Mesendoderm (in vitro differentiated cells): ENCODE measurements around the gene STAP1.

Source experiments
- DNase-seq: peaks from one replicate; pipeline ENCODE4 v3.0.0; 2013
- H2AK5ac ChIP-seq: 2 replicates; pipeline ENCODE4 v1.6.1; 2013; ENCODE audit warnings: low read length, inconsistent platforms
- H2BK120ac ChIP-seq: 2 replicates; pipeline ENCODE4 v1.6.1; 2013; ENCODE audit warnings: low read depth, mild to moderate bottlenecking, low read length, moderate library complexity, mixed read lengths
- H2BK15ac ChIP-seq: replicated peaks from 2 replicates; pipeline ENCODE4 v1.6.1; 2013; ENCODE audit warnings: low read depth, mild to moderate bottlenecking, moderate library complexity
- H2BK5ac ChIP-seq: 2 replicates; pipeline ENCODE4 v1.6.1; 2013; ENCODE audit warnings: low read length, inconsistent platforms
- H3K18ac ChIP-seq: 2 replicates; pipeline ENCODE4 v1.6.1; 2013; ENCODE audit warnings: mild to moderate bottlenecking, low read length, mixed read lengths
- H3K23ac ChIP-seq: one replicate; pipeline ENCODE4 v1.6.1; 2013; ENCODE audit warnings: low read length
- H3K27ac ChIP-seq: 2 replicates; pipeline ENCODE4 v1.5.1; 2013; ENCODE audit warnings: low read depth, mild to moderate bottlenecking, inconsistent platforms, low read length, moderate library complexity
- H3K27me3 ChIP-seq: 2 replicates; pipeline ENCODE4 v1.6.1; 2013; ENCODE audit warnings: low read length, control low read depth, mild to moderate bottlenecking, inconsistent platforms; ENCODE audit not compliant: insufficient read depth, poor library complexity
- H3K36me3 ChIP-seq: 2 replicates; pipeline ENCODE4 v1.6.1; 2013; ENCODE audit warnings: low read length, inconsistent platforms; ENCODE audit not compliant: control insufficient read depth, insufficient read depth
- H3K4ac ChIP-seq: one replicate; pipeline ENCODE4 v1.6.1; 2013; ENCODE audit warnings: low read depth, mild to moderate bottlenecking, low read length, moderate library complexity
- H3K4me1 ChIP-seq: 2 replicates; pipeline ENCODE4 v1.6.1; 2013; ENCODE audit warnings: low read depth, low read length, inconsistent platforms; ENCODE audit not compliant: control insufficient read depth
- H3K4me2 ChIP-seq: 2 replicates; pipeline ENCODE4 v1.6.1; 2013; ENCODE audit warnings: low read length
- H3K4me3 ChIP-seq: 2 replicates; pipeline ENCODE4 v1.5.1; 2013; ENCODE audit warnings: mild to moderate bottlenecking, low read length
- H3K56ac ChIP-seq: one replicate; pipeline ENCODE4 v1.6.1; 2013; ENCODE audit warnings: low read length
- H3K79me1 ChIP-seq: 2 replicates; pipeline ENCODE4 v1.6.1; 2013; ENCODE audit warnings: low read length, inconsistent platforms
- H3K79me2 ChIP-seq: 2 replicates; pipeline ENCODE4 v1.6.1; 2013; ENCODE audit warnings: mild to moderate bottlenecking, low read length; ENCODE audit not compliant: control insufficient read depth, insufficient read depth
- H3K9ac ChIP-seq: 2 replicates; pipeline ENCODE4 v1.6.1; 2013; ENCODE audit warnings: low read length, inconsistent platforms
- H4K5ac ChIP-seq: one replicate; pipeline ENCODE4 v1.6.1; 2013; ENCODE audit warnings: low read length
- H4K8ac ChIP-seq: one replicate; pipeline ENCODE4 v1.6.1; 2013; ENCODE audit warnings: low read depth, mild to moderate bottlenecking, control low read depth, low read length, moderate library complexity
- WGBS: extraction: QIAGEN DNeasy Blood & Tissue Kit; methylation state at CpG from one replicate; pipeline ENCODE4 v1.1.7; 2013; ENCODE audit warnings: low lambda C conversion rate, missing lambda C conversion rate; ENCODE audit not compliant: insufficient coverage; ENCODE audit errors: extremely low coverage; 5-methylcytosine and 5-hydroxymethylcytosine counted together

The STAP1 gene

GRCh38 chr4:67555447-67555846, 3.1 kb upstream of the STAP1 start:
- H4K8ac ChIP-seq: no peak overlapping the region
- H3K36me3 ChIP-seq: no peaks in the 10 kb centered on the region
- H4K5ac ChIP-seq: no peak overlapping the region
- H3K4me1 ChIP-seq: no peaks in the 10 kb centered on the region
- H2BK15ac ChIP-seq: no peak overlapping the region
- no peak overlapping the region for H2AK5ac ChIP-seq
- H3K56ac ChIP-seq: no peak overlapping the region
- no peak overlapping the region for H3K4ac ChIP-seq
- no peak overlapping the region for H3K23ac ChIP-seq
- no peak overlapping the region for H2BK120ac ChIP-seq
- no peak overlapping the region for H3K4me2 ChIP-seq
- no peak overlapping the region for H3K18ac ChIP-seq
- H3K79me1 ChIP-seq: no peaks in the 10 kb centered on the region
- H3K4me3 ChIP-seq: no peak overlapping the region
- no peaks in the 10 kb centered on the region for H3K79me2 ChIP-seq
- WGBS: no CpG with 5 or more reads among the region's 3 CpGs
- no peak for DNase-seq
- H3K9ac ChIP-seq: no peak overlapping the region
- no peak overlapping the region for H2BK5ac ChIP-seq
- H3K27ac ChIP-seq: no peak overlapping the region
- H3K27me3 ChIP-seq: no peaks in the 10 kb centered on the region

DNA sequence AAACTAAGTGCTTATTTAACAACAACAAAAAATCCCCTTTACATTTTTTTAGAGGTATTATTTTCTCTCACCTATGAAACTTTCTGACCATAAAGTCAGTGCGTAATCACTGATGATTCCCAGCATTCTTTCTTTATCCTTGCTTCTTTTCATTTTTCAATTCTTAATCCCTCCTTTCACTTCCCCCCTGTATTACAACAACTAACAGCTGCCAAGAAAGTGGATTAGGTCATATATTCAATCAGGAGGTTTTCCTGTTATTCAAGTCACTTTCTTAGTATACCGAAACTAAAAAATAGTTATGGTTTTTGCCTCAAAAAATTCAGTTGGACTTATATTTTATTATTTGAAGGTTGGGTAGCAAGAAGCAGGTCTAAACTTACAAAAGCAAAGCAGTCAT, 2.1 kb upstream of the STAP1 start:
- H3K23ac ChIP-seq: no peak overlapping the region
- H3K79me2 ChIP-seq: no peaks in the 10 kb centered on the region
- no peak overlapping the region for H3K9ac ChIP-seq
- H2BK5ac ChIP-seq: no peak overlapping the region
- no peak overlapping the region for H4K5ac ChIP-seq
- no peak overlapping the region for H4K8ac ChIP-seq
- H3K4ac ChIP-seq: no peak overlapping the region
- no peak overlapping the region for H2AK5ac ChIP-seq
- H3K79me1 ChIP-seq: no peaks in the 10 kb centered on the region
- no peaks in the 10 kb centered on the region for H3K4me1 ChIP-seq
- H3K4me3 ChIP-seq: no peak overlapping the region
- no peaks in the 10 kb centered on the region for H3K27me3 ChIP-seq
- H3K18ac ChIP-seq: no peak overlapping the region
- no peak overlapping the region for H3K56ac ChIP-seq
- no CpG with 5 or more reads among the region's 2 CpGs for WGBS
- no peak overlapping the region for H2BK120ac ChIP-seq
- no peak overlapping the region for H3K27ac ChIP-seq
- no peak overlapping the region for H3K4me2 ChIP-seq
- H2BK15ac ChIP-seq: no peak overlapping the region
- no peak for DNase-seq
- no peaks in the 10 kb centered on the region for H3K36me3 ChIP-seq

- Histone ChIP-seq H4K8ac (no peak overlapping the region), H3K79me2 (no peaks in the 10 kb centered on the region)
- no peak for DNase-seq
These were observed 6.8 kb downstream of the STAP1 start for GRCh38 chr4:67565284-67565683.

GRCh38 chr4:67566335-67566734, 7.8 kb downstream of the STAP1 start:
- no peaks in the 10 kb centered on the region for H3K79me2 ChIP-seq
- no peak overlapping the region for H2BK5ac ChIP-seq
- H3K4me2 ChIP-seq: no peak overlapping the region
- H3K4me3 ChIP-seq: no peak overlapping the region
- no peak overlapping the region for H2BK15ac ChIP-seq
- H2AK5ac ChIP-seq: no peak overlapping the region
- no peak overlapping the region for H3K9ac ChIP-seq
- H2BK120ac ChIP-seq: no peak overlapping the region
- no peak overlapping the region for H3K27ac ChIP-seq
- H3K36me3 ChIP-seq: no peaks in the 10 kb centered on the region
- DNase-seq: no peak
- no peak overlapping the region for H3K18ac ChIP-seq
- no peak overlapping the region for H3K23ac ChIP-seq
- H3K4ac ChIP-seq: no peak overlapping the region
- H3K56ac ChIP-seq: no peak overlapping the region
- no CpG with 5 or more reads among the region's 3 CpGs for WGBS
- no peaks in the 10 kb centered on the region for H3K27me3 ChIP-seq
- no peaks in the 10 kb centered on the region for H3K4me1 ChIP-seq
- no peak overlapping the region for H4K5ac ChIP-seq
- no peak overlapping the region for H4K8ac ChIP-seq
- no peaks in the 10 kb centered on the region for H3K79me1 ChIP-seq

More at GRCh38 chr4:67565284-67565683, 6.8 kb downstream of the STAP1 start:
- Histone ChIP-seq H3K27me3 (no peaks in the 10 kb centered on the region), H3K36me3 (no peaks in the 10 kb centered on the region), H3K9ac (no peak overlapping the region), H3K23ac (no peak overlapping the region), H2AK5ac (no peak overlapping the region), H3K4me2 (no peak overlapping the region), H2BK15ac (no peak overlapping the region), H3K4ac (no peak overlapping the region), H3K27ac (no peak overlapping the region), H4K5ac (no peak overlapping the region), H2BK120ac (no peak overlapping the region), H3K4me1 (no peaks in the 10 kb centered on the region), H2BK5ac (no peak overlapping the region), H3K56ac (no peak overlapping the region), H3K79me1 (no peaks in the 10 kb centered on the region), H3K4me3 (no peak overlapping the region), H3K18ac (no peak overlapping the region)

DNA sequence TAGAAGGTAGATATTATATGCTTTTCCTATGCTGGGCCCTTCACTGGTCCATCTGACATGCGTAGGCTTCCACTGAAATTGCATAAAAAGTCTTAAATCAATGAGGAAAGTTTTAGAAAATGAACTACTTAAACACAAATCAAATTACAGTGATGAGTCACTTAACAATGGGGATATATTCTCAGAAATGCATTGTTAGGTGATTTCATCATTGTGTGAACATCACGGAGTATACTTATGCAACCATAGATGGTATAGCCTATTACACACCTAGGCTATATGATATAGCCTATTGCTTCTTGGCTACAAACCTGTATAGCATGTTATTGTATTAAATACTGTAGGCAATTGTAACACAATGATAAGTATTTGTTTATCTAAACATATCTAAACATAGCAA, 10.3 kb downstream of the STAP1 start:
- H4K5ac ChIP-seq: no peak overlapping the region
- H3K79me2 ChIP-seq: no peaks in the 10 kb centered on the region
- no peak overlapping the region for H3K56ac ChIP-seq
- H2BK5ac ChIP-seq: no peak overlapping the region
- no peak overlapping the region for H2BK15ac ChIP-seq
- no CpG with 5 or more reads among the region's 2 CpGs for WGBS
- H4K8ac ChIP-seq: no peak overlapping the region
- H3K4me1 ChIP-seq: no peaks in the 10 kb centered on the region
- no peak overlapping the region for H3K4me3 ChIP-seq
- no peaks in the 10 kb centered on the region for H3K27me3 ChIP-seq
- H3K9ac ChIP-seq: no peak overlapping the region
- H3K23ac ChIP-seq: no peak overlapping the region
- H3K36me3 ChIP-seq: no peaks in the 10 kb centered on the region
- DNase-seq: no peak
- no peak overlapping the region for H2AK5ac ChIP-seq
- H3K27ac ChIP-seq: no peak overlapping the region
- H3K79me1 ChIP-seq: no peaks in the 10 kb centered on the region
- no peak overlapping the region for H3K18ac ChIP-seq
- H2BK120ac ChIP-seq: no peak overlapping the region
- no peak overlapping the region for H3K4ac ChIP-seq
- no peak overlapping the region for H3K4me2 ChIP-seq

DNA sequence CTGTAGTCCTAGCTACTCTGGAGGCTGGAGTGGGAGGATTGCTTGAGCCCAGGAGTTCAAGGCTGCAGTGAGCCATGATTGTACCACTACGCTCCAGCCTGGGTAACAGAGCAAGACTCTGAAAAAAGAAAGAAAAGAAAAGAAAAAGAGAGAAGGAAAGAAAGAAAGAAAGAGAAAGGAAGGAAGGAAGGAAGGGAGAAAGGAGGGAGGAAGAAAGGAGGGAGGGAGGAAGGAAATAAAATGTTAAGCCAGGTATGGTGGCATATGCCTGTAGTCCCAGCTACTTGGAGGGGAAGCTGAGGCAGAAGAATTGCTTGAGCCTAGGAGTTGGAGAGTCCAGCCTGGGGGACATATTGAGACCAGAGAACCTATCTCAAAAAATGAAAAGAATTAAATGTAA, 12.0 kb downstream of the STAP1 start:
- Histone ChIP-seq H3K4me1 (no peaks in the 10 kb centered on the region), H3K9ac (no peak overlapping the region), H2BK120ac (no peak overlapping the region), H2AK5ac (no peak overlapping the region), H3K27ac (no peak overlapping the region), H3K56ac (no peak overlapping the region), H4K8ac (no peak overlapping the region), H3K4me2 (no peak overlapping the region), H3K36me3 (no peaks in the 10 kb centered on the region), H4K5ac (no peak overlapping the region), H3K23ac (no peak overlapping the region), H2BK15ac (no peak overlapping the region), H3K79me2 (no peaks in the 10 kb centered on the region), H3K18ac (no peak overlapping the region), H3K27me3 (no peaks in the 10 kb centered on the region), H2BK5ac (no peak overlapping the region), H3K4me3 (no peak overlapping the region), H3K4ac (no peak overlapping the region), H3K79me1 (no peaks in the 10 kb centered on the region)
- DNase-seq: no peak
- no CpG with 5 or more reads among the region's 1 CpG for WGBS
